GM21367 (cell line): ENCODE results near the gene ARHGEF18.
A peak's percentile ranks its signal among the peaks of the same experiment; 100 is the strongest.

Experiments used
- ATAC-seq: cut with Tn5 transposase; IDR thresholded peaks from one replicate; pipeline ENCODE4 v1.9.1; 2021; ENCODE audit not compliant: unreplicated experiment

Gene ARHGEF18

GRCh38 chr19:7381073-7381390, 32.3 kb downstream of the ARHGEF18 start:
- ATAC-seq = no peak

DNA sequence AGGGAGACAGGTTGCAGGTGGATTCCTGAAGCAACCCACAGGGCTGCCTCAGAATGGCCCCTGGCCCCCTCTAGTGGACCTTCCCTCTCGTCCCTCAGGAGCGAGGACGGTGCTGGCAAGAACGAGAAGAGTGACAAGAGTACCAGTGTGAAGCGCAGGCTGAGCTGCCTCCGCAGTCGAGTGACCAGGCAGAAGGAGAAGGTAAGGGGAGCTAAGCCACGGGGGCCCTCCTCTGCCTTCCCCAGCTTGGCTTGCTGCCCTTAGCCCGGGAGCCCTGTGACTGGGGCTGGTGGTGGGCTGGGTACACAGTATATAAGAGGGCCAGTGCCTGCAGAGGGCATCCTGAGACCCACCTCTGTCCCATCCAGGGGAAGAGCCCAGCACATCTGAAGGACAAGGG, 34.0 kb downstream of the ARHGEF18 start:
- no peak for ATAC-seq

DNA sequence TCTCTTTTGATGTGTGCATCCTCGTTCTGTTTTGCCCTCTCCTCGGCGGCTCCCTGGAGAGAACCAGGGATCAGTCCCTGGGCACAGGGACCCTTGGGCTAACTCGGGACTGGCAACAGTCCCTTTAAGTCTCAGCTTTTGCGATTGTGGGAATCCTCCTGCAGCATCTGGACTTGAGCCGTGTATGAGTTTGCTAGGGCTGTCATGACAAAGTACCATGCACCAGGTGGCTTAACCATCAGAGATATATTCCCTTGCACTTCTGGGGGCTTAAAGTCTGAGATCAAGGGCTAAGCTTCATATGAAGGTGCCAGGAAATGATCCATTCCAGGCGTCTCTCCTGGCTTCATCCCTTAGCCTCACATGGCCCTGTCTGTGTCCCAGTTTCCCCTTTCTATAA, 34.5 kb downstream of the ARHGEF18 start:
- no peak for ATAC-seq

DNA sequence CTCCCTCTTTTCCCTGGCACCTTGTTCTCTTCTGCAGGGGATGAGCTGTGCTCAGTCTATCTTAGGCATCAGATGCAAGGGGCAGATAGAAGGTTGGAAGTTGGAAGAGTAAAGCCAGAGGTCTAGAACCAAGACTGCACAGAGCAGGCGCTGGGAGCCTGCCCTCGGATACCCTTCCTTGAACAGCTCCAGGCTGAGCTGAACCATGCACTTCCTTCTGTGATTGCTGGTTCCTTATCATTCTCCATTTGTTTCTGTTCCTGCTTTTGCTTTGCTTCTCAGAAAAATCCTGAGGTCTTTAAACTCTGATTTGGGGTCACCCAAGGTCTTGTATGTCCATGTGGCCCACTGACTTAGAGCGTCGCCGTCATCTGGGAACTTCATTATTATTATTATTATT, 36.3 kb downstream of the ARHGEF18 start:
- no peak for ATAC-seq

- no peak for ATAC-seq
These were observed 37.6 kb downstream of the ARHGEF18 start for GRCh38 chr19:7386308-7386707.

GRCh38 chr19:7386769-7387168, 38.0 kb downstream of the ARHGEF18 start:
- no peak for ATAC-seq

- no peak for ATAC-seq
These were observed 42.5 kb downstream of the ARHGEF18 start for GRCh38 chr19:7391218-7391670.

DNA sequence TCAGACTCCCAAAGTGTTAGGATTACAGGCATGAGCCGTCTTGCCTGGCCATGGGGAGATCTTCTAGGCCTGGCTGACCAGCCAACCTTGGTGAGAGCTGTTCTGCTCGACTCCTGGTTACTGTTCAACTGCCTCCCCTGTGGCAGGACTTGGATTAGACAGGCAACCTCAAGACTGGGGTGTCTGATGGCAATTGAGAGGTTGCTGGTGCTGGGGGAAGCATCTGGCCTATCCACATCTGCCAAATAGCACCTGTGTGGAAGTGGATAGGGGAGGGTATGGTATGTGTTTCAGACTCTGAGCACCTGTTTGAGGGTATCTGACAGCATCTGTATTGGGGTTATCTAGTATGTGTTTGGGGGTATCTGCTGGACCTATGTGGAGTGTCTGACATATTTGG, 44.7 kb downstream of the ARHGEF18 start:
- ATAC-seq = no peak

GRCh38 chr19:7393939-7394730, 45.4 kb downstream of the ARHGEF18 start:
- no peak for ATAC-seq

- ATAC-seq = peak; percentile 52
These were observed 46.1 kb downstream of the ARHGEF18 start for GRCh38 chr19:7394731-7395359.

- no peak for ATAC-seq
These were observed 46.8 kb downstream of the ARHGEF18 start for GRCh38 chr19:7395360-7396066.

DNA sequence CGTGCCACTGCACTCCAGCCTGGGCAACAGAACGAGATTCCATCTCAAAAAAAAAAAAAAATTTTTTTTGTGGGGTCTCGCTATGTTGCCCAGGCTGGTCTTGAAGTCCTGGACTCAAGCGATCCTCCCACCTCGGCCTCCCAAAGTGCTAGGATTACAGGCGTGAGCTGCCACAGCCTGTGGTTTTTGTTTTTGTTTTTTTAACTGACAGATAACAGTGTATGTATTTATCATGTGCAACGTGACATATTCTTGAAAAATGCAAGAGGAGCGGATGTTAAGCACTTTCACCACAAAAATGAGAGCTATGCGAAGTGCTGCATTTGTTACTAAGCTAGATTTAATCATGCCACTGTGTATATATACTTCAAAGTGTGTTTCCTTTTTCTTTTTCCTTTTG, 49.0 kb downstream of the ARHGEF18 start:
- ATAC-seq = no peak
